Calu3 (cell line): ENCODE data around the gene TAS1R1. TPM values are rescaled to one million over a fixed set of nuclear protein-coding genes. Genes with fewer than 3 reads are reported as not detected.

Experiments
- BruUV-seq: library from RNA; stranded (reverse); fragments of 400-500 nt; replicated peaks from 2 replicates; lab custom pipeline; 2021; lab: Mats Ljungman, UMichigan
- CTCF ChIA-PET: fragments of 300-600 bp; sonication (Branson Sonifier 250); formaldehyde crosslinking; loops from one replicate; lab custom pipeline; 2022; ENCODE audit warnings: antibody characterized with exemption; lab: Charles Lee
- DNase-seq: peaks from one replicate; pipeline ENCODE4 v3.0.0; 2022
- H3K27ac Mint-ChIP-seq: one replicate; pipeline ENCODE4 v1.8.0; 2022; ENCODE audit warnings: mixed read lengths; ENCODE audit not compliant: unreplicated experiment
- H3K27me3 Mint-ChIP-seq: one replicate; pipeline ENCODE4 v1.8.0; 2022; ENCODE audit warnings: mixed read lengths; ENCODE audit not compliant: unreplicated experiment
- H3K36me3 Mint-ChIP-seq: one replicate; pipeline ENCODE4 v1.8.0; 2022; ENCODE audit warnings: mild to moderate bottlenecking, moderate library complexity, mixed read lengths; ENCODE audit not compliant: insufficient read depth, unreplicated experiment
- H3K4me1 Mint-ChIP-seq: one replicate; pipeline ENCODE4 v1.8.0; 2022; ENCODE audit warnings: mild to moderate bottlenecking, low read depth, mixed read lengths; ENCODE audit not compliant: unreplicated experiment
- H3K4me3 Mint-ChIP-seq: one replicate; pipeline ENCODE4 v1.8.0; 2022; ENCODE audit warnings: mild to moderate bottlenecking, low read depth, moderate library complexity, mixed read lengths; ENCODE audit not compliant: unreplicated experiment
- H3K9me3 Mint-ChIP-seq: one replicate; pipeline ENCODE4 v1.8.0; 2022; ENCODE audit warnings: low read depth, mixed read lengths; ENCODE audit not compliant: unreplicated experiment
- intact Hi-C: fragments of 100-400 bp; cut with micrococcal nuclease; formaldehyde crosslinking; loops from one replicate; pipeline ENCODE4 v1.10.0; 2022; ENCODE audit not compliant: unreplicated experiment
- total RNA-seq: library from RNA; stranded (reverse); gene quantifications from 2 replicates; pipeline ENCODE4 v1.2.3, GENCODE V29; 2022
- TF ChIP-seq, protein P1 (sequence below): fragments of 200-600 bp; IDR thresholded peaks from one replicate; pipeline ENCODE4 v1.8.0; 2022; ENCODE audit warnings: antibody characterized with exemption; ENCODE audit not compliant: unreplicated experiment

The TAS1R1 gene
- total RNA-seq, 1 experiment from 2014 or later: not detected

- H3K9me3 Mint-ChIP-seq: no peaks in the 10 kb centered on the region
Observed at GRCh38 chr1:6602669-6603237, 47.6 kb downstream of the TAS1R1 start, which contains the start of gene KLHL21. TSS of gene KLHL21 (minus strand) at chr1:6602869. CDS start at chr1:6602817, 52 bp downstream.

DNA sequence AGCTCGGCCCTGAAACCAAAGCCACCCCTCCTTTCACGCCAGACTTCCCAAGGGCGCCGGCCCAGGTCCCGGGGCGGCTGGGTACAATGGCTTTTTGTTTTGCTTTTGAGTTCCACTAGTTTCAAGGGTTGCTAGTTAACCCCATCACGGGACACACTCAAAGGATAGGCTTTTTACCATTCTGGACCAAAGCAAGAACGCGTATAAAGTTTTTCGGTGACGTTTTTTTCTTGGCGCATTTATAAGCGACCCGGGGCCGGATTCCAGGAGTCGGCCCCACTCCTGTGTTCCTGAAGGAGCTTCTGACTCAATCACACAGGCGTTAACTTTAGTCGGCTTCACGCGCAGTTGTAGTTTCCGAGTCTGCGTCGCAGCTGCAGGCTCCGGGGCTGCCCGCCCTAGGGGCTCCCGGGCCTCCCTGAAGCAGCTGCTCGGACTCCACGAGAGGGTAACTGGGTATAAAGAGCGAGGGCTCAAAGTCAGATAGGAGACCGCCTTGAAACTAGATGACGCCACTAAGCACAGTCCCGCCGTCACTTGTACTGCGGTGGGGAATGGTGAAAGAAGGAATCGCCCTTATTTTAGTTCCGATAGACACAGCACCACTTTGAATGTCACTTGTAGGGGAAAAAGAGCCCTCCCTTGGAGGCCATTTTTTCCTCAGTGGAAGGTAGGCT lies 48.3 kb downstream of the TAS1R1 start:
- Mint-ChIP-seq H3K9me3 (no peaks in the 10 kb centered on the region), H3K4me1 (no peaks in the 10 kb centered on the region), H3K27me3 (no peaks in the 10 kb centered on the region), H3K27ac (peak overlapping the region; percentile 68), H3K36me3 (peaks cover 52% of the 10 kb centered on the region), H3K4me3 (peak overlapping the region; percentile 87)
- TSS peak; percentile 57 for BruUV-seq
- no peak for DNase-seq
- intact Hi-C loops: loop anchor here (10.0 kb wide), 1 partner anchor 49 kb away; the partner anchor contains the start of genes NOL9 and TAS1R1
- TF ChIP-seq, protein P1, sequence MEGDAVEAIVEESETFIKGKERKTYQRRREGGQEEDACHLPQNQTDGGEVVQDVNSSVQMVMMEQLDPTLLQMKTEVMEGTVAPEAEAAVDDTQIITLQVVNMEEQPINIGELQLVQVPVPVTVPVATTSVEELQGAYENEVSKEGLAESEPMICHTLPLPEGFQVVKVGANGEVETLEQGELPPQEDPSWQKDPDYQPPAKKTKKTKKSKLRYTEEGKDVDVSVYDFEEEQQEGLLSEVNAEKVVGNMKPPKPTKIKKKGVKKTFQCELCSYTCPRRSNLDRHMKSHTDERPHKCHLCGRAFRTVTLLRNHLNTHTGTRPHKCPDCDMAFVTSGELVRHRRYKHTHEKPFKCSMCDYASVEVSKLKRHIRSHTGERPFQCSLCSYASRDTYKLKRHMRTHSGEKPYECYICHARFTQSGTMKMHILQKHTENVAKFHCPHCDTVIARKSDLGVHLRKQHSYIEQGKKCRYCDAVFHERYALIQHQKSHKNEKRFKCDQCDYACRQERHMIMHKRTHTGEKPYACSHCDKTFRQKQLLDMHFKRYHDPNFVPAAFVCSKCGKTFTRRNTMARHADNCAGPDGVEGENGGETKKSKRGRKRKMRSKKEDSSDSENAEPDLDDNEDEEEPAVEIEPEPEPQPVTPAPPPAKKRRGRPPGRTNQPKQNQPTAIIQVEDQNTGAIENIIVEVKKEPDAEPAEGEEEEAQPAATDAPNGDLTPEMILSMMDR: no peak
- CTCF ChIA-PET: interaction anchor here (0.5 to 0.6 kb wide), 2 partner anchors 328 to 350 kb away, joined by 3 read pairs; no protein-coding TSS in a partner anchor

More at GRCh38 chr1:6602669-6603237, 47.6 kb downstream of the TAS1R1 start, which contains the start of gene KLHL21:
- Mint-ChIP-seq H3K27me3 (no peaks in the 10 kb centered on the region), H3K27ac (peak within 1 kb of the TSS; percentile 68), H3K36me3 (peaks cover 56% of the 10 kb centered on the region), H3K4me1 (no peaks in the 10 kb centered on the region), H3K4me3 (peak within 1 kb of the TSS; percentile 87)
- TF ChIP-seq, protein P1: no peak
- intact Hi-C loops: loop anchor here (10.0 kb wide), 1 partner anchor 48 kb away; the partner anchor contains the start of genes NOL9 and TAS1R1
- DNase-seq: peak; percentile 87
- CTCF ChIA-PET: interaction anchor here (0.6 kb wide), 1 partner anchor 327 kb away, joined by 3 read pairs; no protein-coding TSS in a partner anchor
- no TSS peak for BruUV-seq

DNA sequence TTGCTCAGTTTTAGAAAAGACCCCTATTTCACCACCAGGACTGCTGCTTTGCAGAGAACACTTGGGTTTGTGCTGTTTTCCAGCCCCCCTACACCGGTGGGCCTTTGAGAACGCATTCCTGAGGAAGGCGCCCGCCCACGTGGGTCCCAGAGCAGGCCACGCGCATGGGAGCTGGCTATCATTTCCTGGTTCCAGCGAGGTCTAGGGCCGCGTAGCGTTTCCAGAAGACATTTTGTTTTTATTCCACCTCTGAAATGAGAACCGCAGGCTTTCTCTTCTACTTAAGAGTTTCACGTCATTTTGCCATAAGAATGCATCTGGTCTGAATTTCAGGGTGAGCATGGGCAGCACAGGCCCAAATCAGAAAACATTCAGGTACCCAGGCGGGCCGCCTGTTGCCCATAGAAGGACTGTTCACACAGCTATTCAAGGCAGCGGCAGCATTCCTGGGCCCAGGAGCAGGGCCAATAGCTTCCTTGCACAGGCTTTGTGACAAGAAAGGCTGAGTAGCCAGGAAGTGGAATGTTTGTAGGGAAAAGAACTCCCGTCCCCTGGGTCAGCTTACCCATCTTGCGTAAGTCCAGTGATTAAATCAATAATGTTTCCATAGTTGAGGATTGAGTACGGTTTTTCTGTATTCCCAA lies 48.9 kb downstream of the TAS1R1 start:
- TF ChIP-seq, protein P1: no peak
- Mint-ChIP-seq H3K27me3 (no peaks in the 10 kb centered on the region), H3K9me3 (no peaks in the 10 kb centered on the region), H3K4me1 (no peaks in the 10 kb centered on the region), H3K27ac (peak overlapping the region; percentile 68), H3K4me3 (peak overlapping the region; percentile 87), H3K36me3 (peaks cover 45% of the 10 kb centered on the region)
- intact Hi-C loops: loop anchor here (10.0 kb wide), 1 partner anchor 49 kb away; the partner anchor contains the start of genes NOL9 and TAS1R1
- BruUV-seq: no TSS peak
- DNase-seq: peak; percentile 46
- CTCF ChIA-PET: interaction anchor here (0.5 kb wide), 1 partner anchor 349 kb away, joined by 3 read pairs; no protein-coding TSS in a partner anchor

DNA sequence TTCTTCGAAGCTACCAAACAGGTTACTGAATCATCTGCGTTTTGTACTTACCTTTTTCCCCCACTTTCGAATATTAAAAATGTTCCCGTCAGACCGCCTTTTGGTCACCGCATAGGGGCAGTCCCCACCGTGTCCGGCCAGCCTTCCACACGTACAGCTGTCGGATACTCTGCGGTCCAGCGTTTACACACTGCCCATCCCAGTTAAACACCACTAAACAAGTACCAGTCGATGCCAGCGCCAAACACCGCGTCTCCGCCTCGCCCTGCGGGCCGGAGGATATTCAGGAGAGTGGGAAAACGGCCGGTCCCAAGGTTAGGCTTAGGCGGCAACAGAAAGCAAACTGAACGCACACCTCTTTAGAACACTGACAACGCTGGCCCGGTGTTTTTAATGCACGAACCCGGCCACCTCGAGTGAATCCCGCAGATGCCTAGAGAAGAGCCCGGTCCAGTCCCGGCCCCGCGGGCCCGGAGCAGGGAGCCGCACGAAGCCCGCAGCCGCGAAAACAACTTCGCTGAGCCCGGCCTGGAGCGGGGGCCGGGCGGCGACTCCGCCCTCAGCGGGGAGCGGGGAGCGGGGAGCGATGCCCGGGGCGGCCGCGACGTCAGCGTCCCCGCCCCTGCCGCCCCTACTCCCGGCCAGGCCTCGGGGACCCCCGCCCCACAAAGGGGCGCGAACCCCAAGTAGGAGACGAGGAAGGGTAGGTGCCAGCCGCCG lies 57.7 kb downstream of the TAS1R1 start:
- CTCF ChIA-PET: no interaction called here
- intact Hi-C loops: no loop called here
- Mint-ChIP-seq H3K36me3 (peaks cover 39% of the 10 kb centered on the region), H3K4me3 (peak overlapping the region; percentile 93), H3K9me3 (no peaks in the 10 kb centered on the region), H3K4me1 (no peaks in the 10 kb centered on the region), H3K27me3 (no peaks in the 10 kb centered on the region), H3K27ac (peak overlapping the region; percentile 91)
- TF ChIP-seq, protein P1: no peak
- BruUV-seq: TSS peak; percentile 83
- DNase-seq: peak; percentile 49
